HEK293T (cell line): ENCODE data around the gene STIL.

Source experiments
- CTCF ChIA-PET: fragments of 350-600 bp; formaldehyde crosslinking; extraction: SDS; loops from one replicate; lab custom pipeline; 2021; ENCODE audit warnings: antibody characterized with exemption, inconsistent platforms; lab: Yijun Ruan, JAX
- POLR2A ChIA-PET: fragments of 350-600 bp; formaldehyde crosslinking; extraction: SDS; loops from one replicate; lab custom pipeline; 2020; ENCODE audit warnings: antibody characterized with exemption, inconsistent platforms; lab: Yijun Ruan, JAX
- DNase-seq: peaks from one replicate; pipeline ENCODE4 v3.0.0; 2012; ENCODE audit warnings: mixed read lengths; ENCODE audit errors: extremely low spot score
- ARNT ChIP-seq: fragments of 450-650 bp; IDR thresholded peaks from 2 replicates; pipeline ENCODE4 v1.6.1; 2017; ENCODE audit warnings: mild to moderate bottlenecking
- BHLHE40 ChIP-seq: fragments of 450-650 bp; IDR thresholded peaks from 2 replicates; pipeline ENCODE4 v1.6.1; 2016; ENCODE audit warnings: mild to moderate bottlenecking, moderate library complexity, borderline replicate concordance
- CTBP1 ChIP-seq: fragments of 450-650 bp; IDR thresholded peaks from 2 replicates; pipeline ENCODE4 v1.6.1; 2016; ENCODE audit warnings: borderline replicate concordance
- ELF4 ChIP-seq: fragments of 450-650 bp; IDR thresholded peaks from 2 replicates; pipeline ENCODE4 v1.6.1; 2017; ENCODE audit warnings: antibody characterized with exemption
- FOXA1 ChIP-seq: fragments of 450-650 bp; IDR thresholded peaks from 2 replicates; pipeline ENCODE4 v1.6.1; 2016; ENCODE audit warnings: mild to moderate bottlenecking
- FOXK2 ChIP-seq: fragments of 450-650 bp; IDR thresholded peaks from 2 replicates; pipeline ENCODE4 v1.6.1; 2016; ENCODE audit warnings: mild to moderate bottlenecking
- FOXM1 ChIP-seq: fragments of 450-650 bp; IDR thresholded peaks from 2 replicates; pipeline ENCODE4 v1.6.1; 2017; ENCODE audit warnings: mild to moderate bottlenecking, borderline replicate concordance
- HDGF ChIP-seq: fragments of 450-650 bp; IDR thresholded peaks from 2 replicates; pipeline ENCODE4 v1.6.1; 2017; ENCODE audit warnings: antibody characterized with exemption, borderline replicate concordance
- L3MBTL2 ChIP-seq: fragments of 450-650 bp; conservative IDR thresholded peaks from 2 replicates; pipeline ENCODE4 v1.6.1; 2016; ENCODE audit warnings: mild to moderate bottlenecking
- LEF1 ChIP-seq: fragments of 450-650 bp; IDR thresholded peaks from 2 replicates; pipeline ENCODE4 v1.6.1; 2017; ENCODE audit warnings: mild to moderate bottlenecking, borderline replicate concordance
- NFRKB ChIP-seq: fragments of 450-650 bp; IDR thresholded peaks from 2 replicates; pipeline ENCODE4 v1.6.1; 2016; ENCODE audit warnings: mild to moderate bottlenecking, moderate library complexity
- PKNOX1 ChIP-seq: fragments of 450-650 bp; IDR thresholded peaks from 2 replicates; pipeline ENCODE4 v1.6.1; 2016
- SP1 ChIP-seq: fragments of 450-650 bp; IDR thresholded peaks from 2 replicates; pipeline ENCODE4 v1.6.1; 2017
- SUZ12 ChIP-seq: fragments of 450-650 bp; IDR thresholded peaks from 2 replicates; pipeline ENCODE4 v1.6.1; 2016; ENCODE audit warnings: mild to moderate bottlenecking
- TARDBP ChIP-seq: fragments of 450-650 bp; IDR thresholded peaks from 2 replicates; pipeline ENCODE4 v1.6.1; 2016
- ZNF384 ChIP-seq: fragments of 450-650 bp; IDR thresholded peaks from 2 replicates; pipeline ENCODE4 v1.6.1; 2016

The STIL gene

DNA sequence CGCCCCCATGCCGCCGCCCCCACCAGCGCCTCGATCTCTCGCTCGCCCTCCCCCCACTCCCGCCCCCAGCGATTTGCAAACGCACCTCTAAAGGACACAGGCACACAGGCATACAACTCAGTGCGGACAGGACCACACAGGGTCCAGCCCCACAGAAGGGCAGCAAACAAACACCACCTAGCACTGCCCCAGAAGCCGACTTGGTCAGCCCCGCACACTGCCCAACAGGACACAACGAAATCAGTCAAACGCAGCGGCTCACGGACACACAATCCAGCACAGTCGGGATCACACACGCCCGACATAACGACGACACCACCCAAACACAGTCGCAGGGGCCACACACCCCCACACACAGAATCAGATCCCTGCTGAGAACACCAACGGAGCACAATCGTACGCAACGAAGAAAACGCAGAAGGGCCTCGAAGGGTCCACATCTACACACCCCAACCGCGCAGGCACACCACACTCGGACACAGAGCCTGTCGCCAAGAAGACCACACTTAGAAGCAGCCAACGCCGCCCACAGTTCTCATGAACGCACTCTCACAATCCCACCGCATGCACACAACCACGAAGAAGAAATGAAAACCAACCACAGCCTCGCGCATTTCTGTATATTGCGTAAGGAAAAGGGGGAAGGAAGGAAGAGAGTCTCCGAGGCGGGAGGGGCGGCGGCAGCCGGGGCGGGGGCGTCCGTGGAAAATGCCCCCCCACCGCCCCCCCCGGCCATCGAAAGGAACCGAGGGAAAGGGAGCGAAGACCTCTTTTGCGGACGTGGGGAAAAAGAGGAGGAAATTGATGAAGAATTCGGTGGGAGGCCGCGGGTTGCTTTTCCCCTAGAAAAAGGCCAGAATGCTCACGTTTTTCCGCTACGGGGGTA lies 82.4 kb downstream of the STIL start:
- POLR2A ChIA-PET: no interaction called here
- TF ChIP-seq ELF4 (no peak), PKNOX1 (no peak), SP1 (no peak), FOXK2 (no peak)
- CTCF ChIA-PET: no interaction called here
- no peak for DNase-seq

GRCh38 chr1:47230692-47231300 lies 83.2 kb downstream of the STIL start:
- DNase-seq: no peak
- TF ChIP-seq ARNT (no peak), FOXK2 (no peak), ELF4 (no peak), NFRKB (no peak), L3MBTL2 (no peak), CTBP1 (no peak), BHLHE40 (no peak), SP1 (no peak), HDGF (no peak), ZNF384 (no peak), FOXA1 (no peak), TARDBP (no peak), PKNOX1 (no peak), FOXM1 (no peak), LEF1 (no peak), SUZ12 (no peak)
- ChIA-PET CTCF (no interaction called here), POLR2A (no interaction called here)

DNA sequence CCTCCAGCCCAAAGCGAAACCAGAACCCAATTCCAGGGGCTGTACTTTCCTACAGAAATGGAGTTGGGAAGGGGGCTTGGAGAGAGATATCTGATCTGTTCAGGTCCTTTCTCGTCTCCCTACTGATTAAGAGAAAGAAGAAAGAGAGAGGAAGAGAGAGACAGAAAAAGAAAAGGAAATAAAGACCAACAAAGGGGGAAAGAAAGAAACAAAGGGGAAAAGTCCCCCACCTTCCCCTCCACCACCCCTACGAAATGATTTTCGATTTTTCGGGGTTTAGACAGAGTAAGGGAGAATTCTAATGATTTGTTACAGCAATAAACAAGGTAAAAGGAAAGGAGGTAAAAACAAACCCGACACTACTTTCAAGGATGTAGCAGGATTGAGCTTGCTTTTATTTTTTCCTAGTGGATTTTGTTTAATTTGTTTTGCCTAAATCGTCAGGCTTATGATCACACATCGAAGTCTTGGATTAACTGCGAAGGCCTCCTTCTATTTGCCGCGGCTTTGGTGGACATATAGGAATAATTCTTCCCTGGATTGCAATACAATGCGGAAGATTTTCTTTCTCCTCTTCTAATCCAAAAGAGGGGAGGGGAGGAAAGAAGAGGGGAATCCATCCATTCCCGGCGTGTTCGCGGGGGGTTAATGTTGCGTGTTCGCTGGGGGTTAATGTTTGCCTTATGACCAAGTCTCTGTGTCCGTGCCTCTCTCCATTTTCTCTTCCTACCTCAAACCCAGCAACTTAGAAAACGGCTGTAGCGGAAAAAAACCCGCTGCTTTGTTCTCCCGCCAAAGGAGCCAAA lies 83.9 kb downstream of the STIL start:
- ChIA-PET CTCF (no interaction called here), POLR2A (interaction anchor here (1.5 kb wide), 1 partner anchor 84 kb away, joined by 4 read pairs; the partner anchor contains the start of gene STIL)
- DNase-seq: no peak
- TF ChIP-seq L3MBTL2 (no peak), TARDBP (no peak), FOXK2 (no peak), SP1 (no peak), ARNT (no peak), HDGF (no peak), LEF1 (no peak), FOXA1 (no peak), FOXM1 (no peak), CTBP1 (no peak), SUZ12 (no peak), ELF4 (no peak), ZNF384 (no peak), NFRKB (no peak), BHLHE40 (no peak), PKNOX1 (no peak)

DNA sequence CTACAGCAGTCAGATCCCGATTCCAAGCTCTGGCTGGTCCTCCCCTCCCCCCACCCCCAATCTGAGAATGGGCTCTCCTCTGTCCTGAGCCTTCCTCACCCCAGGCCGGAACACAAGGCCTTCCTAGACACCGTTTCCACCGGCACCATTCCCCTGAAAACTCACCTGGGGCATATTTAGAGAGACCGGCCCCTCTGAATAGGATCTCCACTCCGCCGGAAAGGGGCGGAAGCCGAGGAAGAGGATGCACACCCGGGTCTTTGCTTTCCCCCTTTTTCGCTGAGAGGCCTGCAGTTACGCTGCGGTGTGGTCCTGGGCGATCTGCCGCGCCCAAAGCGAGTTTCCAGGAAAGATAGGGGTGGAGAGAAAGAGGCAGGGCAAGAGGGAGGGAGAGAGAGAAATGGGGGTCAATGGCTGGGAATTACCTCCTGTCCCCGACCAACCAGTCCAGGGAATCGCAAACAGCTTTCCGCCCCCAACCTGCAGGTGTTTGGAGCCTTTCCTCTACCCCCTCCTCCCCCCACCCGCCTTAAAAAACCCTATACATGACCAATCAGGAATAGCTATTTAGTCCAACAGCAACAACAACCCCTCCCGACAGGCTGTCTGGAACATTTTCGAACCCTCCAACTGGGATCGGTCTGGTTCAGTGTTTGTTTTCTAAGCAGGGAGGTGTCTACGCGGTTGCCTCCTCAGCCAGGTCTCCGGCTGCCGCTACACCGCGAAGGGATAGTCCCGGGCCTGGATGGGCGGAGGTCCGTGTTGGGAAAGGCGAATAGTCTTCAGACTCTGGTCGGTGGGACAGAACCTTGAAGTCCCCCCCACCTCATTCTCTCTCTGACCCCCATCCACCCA lies 84.7 kb downstream of the STIL start:
- TF ChIP-seq ELF4 (no peak), CTBP1 (no peak), TARDBP (no peak), ZNF384 (no peak), SP1 (no peak), L3MBTL2 (no peak), FOXM1 (no peak), NFRKB (no peak), HDGF (no peak), FOXA1 (no peak), ARNT (no peak), FOXK2 (no peak), PKNOX1 (no peak), BHLHE40 (no peak)
- DNase-seq: no peak
- CTCF ChIA-PET: no interaction called here
- POLR2A ChIA-PET: interaction anchor here (1.5 kb wide), 1 partner anchor 85 kb away, joined by 4 read pairs; the partner anchor contains the start of gene STIL
